Uterus (tissue), 2 donors: ENCODE measurements around the gene FZR1.

Experiments
- CTCF ChIP-seq, 4 experiments: fragments of 200-600 bp in 2 of 4; fragments of 450-650 bp in 2 of 4; sonication (generic) in 2 of 4; IDR thresholded peaks; one replicate each; pipeline ENCODE4 v1.5.1; 2016 to 2019; ENCODE audit warnings: antibody characterized with exemption in 4 of 4, mild to moderate bottlenecking in 2 of 4, moderate library complexity in 1 of 4
- POLR2A ChIP-seq, 2 donors: fragments of 450-650 bp; IDR thresholded peaks; one replicate each; pipeline ENCODE4 v1.6.1; 2016; ENCODE audit warnings: antibody characterized with exemption in 2 of 2, mild to moderate bottlenecking in 1 of 2, moderate library complexity in 1 of 2

DNA sequence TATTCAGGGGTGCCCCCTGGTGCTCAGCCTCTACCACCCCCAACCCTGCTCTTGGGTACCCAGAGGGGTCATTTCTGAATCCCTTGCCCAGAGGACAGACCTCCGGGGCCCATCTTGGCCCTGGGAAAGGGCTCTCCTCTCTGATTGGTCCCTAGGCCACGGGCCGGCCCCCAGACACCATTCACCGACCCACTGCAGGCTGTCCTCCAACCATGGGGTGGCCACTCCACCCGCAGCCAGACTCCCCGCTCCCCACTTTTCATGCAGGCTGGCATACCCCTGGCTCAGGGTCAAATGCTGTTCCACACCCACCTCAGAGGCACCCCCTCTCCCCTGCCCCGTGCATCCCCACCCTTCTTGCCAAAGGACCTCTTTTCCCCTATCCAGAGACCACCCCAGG, 40.6 kb upstream of the FZR1 start:
- no peak for TF ChIP-seq CTCF (IDR thresholded peaks at IDR 0.05)
- TF ChIP-seq POLR2A (IDR thresholded peaks at IDR 0.05): no peak
